B cell (primary cell): ENCODE measurements around the gene TAF6. TPM values are rescaled to one million over a fixed set of nuclear protein-coding genes. Genes with fewer than 3 reads are reported as not detected.

Experiments used
- ATAC-seq: fragments of 200-7000 bp; cut with Tn5 transposase; one replicate; pipeline ENCODE4 v1.10.0; 2021; ENCODE audit warnings: low read depth, mild to moderate bottlenecking, moderate number of reproducible peaks, moderate library complexity
- CTCF ChIA-PET: fragments of 350-600 bp; sonication (Branson Sonifier 250); formaldehyde crosslinking; loops from one replicate; lab custom pipeline; 2021; ENCODE audit warnings: antibody characterized with exemption, inconsistent platforms; lab: Charles Lee
- POLR2A ChIA-PET: fragments of 350-600 bp; sonication (Branson Sonifier 250); formaldehyde crosslinking; loops from one replicate; lab custom pipeline; 2021; ENCODE audit warnings: antibody characterized with exemption; lab: Charles Lee
- DNase-seq: peaks from one replicate; pipeline ENCODE4 v3.0.0; 2013
- H2AFZ ChIP-seq: 2 replicates; pipeline ENCODE4 v1.6.1; 2012; ENCODE audit warnings: mild to moderate bottlenecking, low read depth, low read length; ENCODE audit not compliant: insufficient read depth, poor library complexity, severe bottlenecking
- H3K27ac ChIP-seq, 2 donors: 1 replicate in 1 of 2; 2 replicates in 1 of 2; pipeline ENCODE4 v1.5.1; 2012 to 2013; ENCODE audit warnings: low read length in 2 of 2, mild to moderate bottlenecking in 2 of 2, moderate library complexity in 1 of 2
- H3K27me3 ChIP-seq, 4 experiments: fragments of 200-600 bp in 1 of 4; sonication (generic) in 1 of 4; replicated peaks in 1 of 4; 1 replicate in 2 of 4; 2 replicates in 2 of 4; pipeline versions ENCODE4 v1.6.1 to v1.7.0; 2013 to 2016; ENCODE audit warnings: low read length in 3 of 4, mild to moderate bottlenecking in 2 of 4, mixed read lengths in 1 of 4, moderate library complexity in 1 of 4; ENCODE audit not compliant: insufficient read depth in 4 of 4, control insufficient read depth in 3 of 4; ENCODE audit errors: control extremely low read depth in 1 of 4
- H3K36me3 ChIP-seq, 2 experiments: replicated peaks in 1 of 2; 1 replicate in 1 of 2; 2 replicates in 1 of 2; pipeline versions ENCODE4 v1.6.1 to v1.7.1; 2013; ENCODE audit warnings: low read length in 1 of 2; ENCODE audit not compliant: insufficient read depth in 2 of 2, control insufficient read depth in 1 of 2; ENCODE audit errors: control extremely low read depth in 1 of 2, extremely low read depth in 1 of 2
- H3K4me1 ChIP-seq, 2 donors: fragments of 200-600 bp in 1 of 2; sonication (generic) in 1 of 2; 1 replicate in 1 of 2; 2 replicates in 1 of 2; pipeline versions ENCODE4 v1.5.1 to v1.6.1; 2013 to 2017; ENCODE audit warnings: low read length in 2 of 2; ENCODE audit not compliant: control insufficient read depth in 2 of 2, insufficient read depth in 2 of 2
- H3K4me2 ChIP-seq: replicated peaks from 2 replicates; pipeline ENCODE3; 2012; ENCODE audit warnings: mild to moderate bottlenecking, low read depth, low read length; ENCODE audit not compliant: poor library complexity, severe bottlenecking
- H3K4me3 ChIP-seq, 5 experiments: fragments of 200-600 bp in 1 of 5; sonication (generic) in 1 of 5; 1 replicate in 3 of 5; 2 replicates in 2 of 5; pipeline versions ENCODE4 v1.5.1 to v1.7.0; 2011 to 2016; ENCODE audit warnings: low read length in 4 of 5, mild to moderate bottlenecking in 4 of 5, low read depth in 2 of 5, control low read depth in 1 of 5, moderate library complexity in 1 of 5; ENCODE audit not compliant: insufficient read depth in 1 of 5; ENCODE audit errors: control extremely low read depth in 1 of 5, extremely low read depth in 1 of 5
- H3K79me2 ChIP-seq: fragments of 200-600 bp; sonication (generic); one replicate; pipeline ENCODE4 v1.6.0; 2016; ENCODE audit warnings: low read length; ENCODE audit not compliant: control insufficient read depth, insufficient read depth
- H3K9ac ChIP-seq: fragments of 200-600 bp; sonication (generic); 2 replicates; pipeline ENCODE4 v1.6.1; 2017; ENCODE audit warnings: mild to moderate bottlenecking, low read length, moderate library complexity
- H3K9me3 ChIP-seq, 3 donors: one replicate each; pipeline versions ENCODE4 v1.6.1 to v1.7.1; 2013; ENCODE audit warnings: low read length in 2 of 3; ENCODE audit not compliant: control insufficient read depth in 2 of 3, insufficient read depth in 1 of 3; ENCODE audit errors: control extremely low read depth in 1 of 3
- H4K20me1 ChIP-seq: 2 replicates; pipeline ENCODE4 v1.6.0; 2012; ENCODE audit warnings: mild to moderate bottlenecking, low read length; ENCODE audit not compliant: insufficient read depth, control insufficient read depth, poor library complexity, severe bottlenecking
- H3K27ac Mint-ChIP-seq: one replicate; pipeline ENCODE4 v1.8.0; 2021; ENCODE audit warnings: mixed read lengths
- H3K27me3 Mint-ChIP-seq: one replicate; pipeline ENCODE4 v1.8.0; 2021; ENCODE audit warnings: mixed read lengths
- H3K4me1 Mint-ChIP-seq: one replicate; pipeline ENCODE4 v1.8.0; 2021; ENCODE audit warnings: mixed read lengths
- H3K4me3 Mint-ChIP-seq: one replicate; pipeline ENCODE4 v1.8.0; 2021; ENCODE audit warnings: mixed read lengths
- H3K9me3 Mint-ChIP-seq: one replicate; pipeline ENCODE4 v1.8.0; 2022; ENCODE audit warnings: mixed read lengths; ENCODE audit not compliant: insufficient read depth
- CTCF ChIP-seq: fragments of 200-600 bp; IDR thresholded peaks from one replicate; pipeline ENCODE4 v1.8.0; 2022; ENCODE audit warnings: antibody characterized with exemption, mild to moderate bottlenecking
- EZH2 ChIP-seq: IDR thresholded peaks from 2 replicates; pipeline ENCODE4 v1.6.1; 2012; ENCODE audit warnings: borderline replicate concordance, low read depth, mild to moderate bottlenecking, moderate library complexity, low read length; ENCODE audit not compliant: insufficient read depth, poor library complexity, severe bottlenecking
- WGBS: methylation state at CpG from one replicate; pipeline ENCODE4 v1.1.5; 2013; ENCODE audit warnings: missing lambda C conversion rate; ENCODE audit not compliant: insufficient coverage; 5-methylcytosine and 5-hydroxymethylcytosine counted together
- intact Hi-C: fragments of 100-400 bp; cut with micrococcal nuclease; formaldehyde crosslinking; loops from one replicate; pipeline ENCODE4 v1.10.0; 2022
- polyA plus RNA-seq: library from polyadenylated mRNA; depleted of rRNA; stranded (reverse); fragments of >200 nt; gene quantifications from 2 replicates; pipeline ENCODE4 v1.2.3, GENCODE V29; 2012
- total RNA-seq, 2 donors: library from RNA; stranded (reverse); fragments of 120-200 nt in 1 of 2; gene quantifications; 1 replicate in 1 of 2; 2 replicates in 1 of 2; pipeline versions ENCODE4 v1.2.3 to v1.2.4, GENCODE V29; 2013 to 2022

The TAF6 gene
- total and polyA plus RNA-seq, 2 donors (not counting 1 experiment from before 2014, with no cell fraction given): 48.3 to 65.8 TPM

GRCh38 chr7:100156331-100157068 is 37.3 kb upstream of the TAF6 start:
- H3K27ac ChIP-seq: peak overlapping the region; percentile 54 to 84
- no peak for TF ChIP-seq CTCF
- TF ChIP-seq EZH2: no peak
- peak; percentile 58 for DNase-seq
- H3K9ac ChIP-seq: no peak overlapping the region
- peak; percentile 20 for ATAC-seq
- 67% methylated on average over 12 of the region's 16 CpGs for WGBS
- H3K79me2 ChIP-seq: peaks cover 42% of the 10 kb centered on the region
- H3K9me3 ChIP-seq: no peaks in the 10 kb centered on the region
- H3K4me3 Mint-ChIP-seq: peak overlapping the region; percentile 87
- CTCF ChIA-PET: interaction anchor here (0.9 to 5.1 kb wide), 5 partner anchors 8 to 34 kb away, joined by 3 to 18 read pairs (median 3); partner anchors contain the start of gene LAMTOR4
- no peak overlapping the region for H2AFZ ChIP-seq
- H3K27ac Mint-ChIP-seq: peak overlapping the region; percentile 87
- H3K4me3 ChIP-seq: peak overlapping the region in 1 of 5 experiments; percentile 11
- H3K4me1 Mint-ChIP-seq: peaks cover 50% of the 10 kb centered on the region
- H4K20me1 ChIP-seq: peaks cover 28% of the 10 kb centered on the region
- no peaks in the 10 kb centered on the region for H3K27me3 ChIP-seq
- peaks cover 0 to 51% of the 10 kb centered on the region in 2 experiments for H3K36me3 ChIP-seq
- POLR2A ChIA-PET: interaction anchor here (0.6 to 2.9 kb wide), 6 partner anchors 8 to 61 kb away, joined by 4 to 16 read pairs (median 7); partner anchors contain the start of genes GPC2 and LAMTOR4
- peaks cover 34 to 46% of the 10 kb centered on the region in 2 donors for H3K4me1 ChIP-seq
- no peaks in the 10 kb centered on the region for H3K27me3 Mint-ChIP-seq
- no peaks in the 10 kb centered on the region for H3K9me3 Mint-ChIP-seq
- H3K4me2 ChIP-seq: peak overlapping the region; percentile 92
- intact Hi-C loops: loop anchor here (5.0 kb wide), 2 partner anchors 36 to 181 kb away; no protein-coding TSS in a partner anchor
